Aorta (tissue), 5 donors: Measurements from ENCODE around the gene DCPS. TPM values are rescaled to one million over a fixed set of nuclear protein-coding genes. Genes with fewer than 3 reads are reported as not detected.
A peak's percentile ranks its signal among the peaks of the same experiment; 100 is the strongest.

Experiments
- ATAC-seq: fragments of 200-7000 bp; cut with Tn5 transposase; one replicate; pipeline ENCODE4 v1.9.1; 2022; ENCODE audit warnings: moderate library complexity; ENCODE audit not compliant: low FRiP score
- DNase-seq, 2 donors: peaks; one replicate each; pipeline ENCODE4 v3.0.0-alpha.2; 2020
- H3K27ac ChIP-seq, 2 donors: one replicate each; pipeline ENCODE4 v1.5.1; 2013; ENCODE audit warnings: low read length in 2 of 2, mild to moderate bottlenecking in 2 of 2, moderate library complexity in 2 of 2, control low read depth in 1 of 2, inconsistent platforms in 1 of 2, low read depth in 1 of 2
- H3K27me3 ChIP-seq, 2 donors: one replicate each; pipeline ENCODE4 v1.6.1; 2013; ENCODE audit warnings: control low read depth in 1 of 2, low read length in 1 of 2, mild to moderate bottlenecking in 1 of 2, moderate library complexity in 1 of 2; ENCODE audit not compliant: insufficient read depth in 2 of 2, control insufficient read depth in 1 of 2
- H3K36me3 ChIP-seq, 2 donors: one replicate each; pipeline ENCODE4 v1.6.1; 2013; ENCODE audit warnings: control low read depth in 1 of 2, low read length in 1 of 2, mild to moderate bottlenecking in 1 of 2; ENCODE audit not compliant: insufficient read depth in 2 of 2, control insufficient read depth in 1 of 2
- H3K4me1 ChIP-seq, 2 donors: one replicate each; pipeline ENCODE4 v1.6.1; 2013; ENCODE audit warnings: low read length in 2 of 2, control low read depth in 1 of 2, mild to moderate bottlenecking in 1 of 2, moderate library complexity in 1 of 2; ENCODE audit not compliant: insufficient read depth in 2 of 2, control insufficient read depth in 1 of 2
- H3K4me3 ChIP-seq, 2 donors: one replicate each; pipeline ENCODE4 v1.5.1; 2013; ENCODE audit warnings: low read length in 2 of 2, control low read depth in 1 of 2, mild to moderate bottlenecking in 1 of 2
- H3K9me3 ChIP-seq: one replicate; pipeline ENCODE4 v1.6.1; 2013; ENCODE audit warnings: mild to moderate bottlenecking, low read length; ENCODE audit not compliant: control insufficient read depth
- WGBS, 2 donors: extraction: QIAGEN DNeasy Blood & Tissue Kit; methylation state at CpG; one replicate each; pipeline ENCODE4 v1.1.7; 2013; 5-methylcytosine and 5-hydroxymethylcytosine counted together
- intact Hi-C, 2 donors: fragments of 100-400 bp; cut with DNase I; formaldehyde crosslinking; loops; one replicate each; pipeline versions ENCODE4 v1.14.2 to v1.15.0; 2022
- polyA plus RNA-seq, 2 donors: library from polyadenylated mRNA; stranded (reverse); fragments of 200-250 nt; gene quantifications; one replicate each; pipeline ENCODE4 v1.2.3, GENCODE V29; 2013
- total RNA-seq, 2 donors: library from RNA; stranded (reverse); fragmentation: NEBNext Ultra II Directional; extraction: Animal tissue kit (Norgen Biotek cat#: 25700); gene quantifications; one replicate each; pipeline ENCODE4 v1.2.1, GENCODE V29; 2021
- donor health status: healthy with polysubstance abuse.
- donor health status: Bipolar disorder and iron deficiency.
- donor health status: DM: no; HTN: no; CAD: no.
- donor health status: DM: no; HTN: no; CAD: no.
- donor health status: DM: yes; HTN: yes; CAD: no.

Gene DCPS
- total and polyA plus RNA-seq, 4 donors, result 7.9 to 9.9 (median 9.3) TPM

DNA sequence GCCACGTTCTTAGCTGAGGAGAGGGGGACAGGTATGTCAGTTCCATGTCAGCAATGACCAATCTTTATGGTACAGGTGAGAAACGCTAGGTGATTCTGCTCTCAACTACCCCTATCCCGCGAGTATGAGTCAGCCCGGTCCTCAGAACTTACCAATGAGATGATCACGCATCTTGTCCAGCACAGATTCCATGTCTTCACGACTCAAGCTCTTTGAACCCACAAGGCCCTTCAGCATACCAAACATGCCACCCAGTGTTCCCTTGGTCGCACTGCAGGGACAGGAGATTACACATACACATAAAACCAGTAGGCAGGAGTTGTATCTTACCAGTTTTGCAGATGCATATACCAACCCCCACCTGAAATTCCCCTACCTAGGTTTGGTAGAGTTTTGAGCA lies 38.0 kb upstream of the DCPS start:
- Histone ChIP-seq H3K27ac (no peak overlapping the region), H3K4me3 (no peak overlapping the region), H3K9me3 (no peaks in the 10 kb centered on the region), H3K27me3 (no peaks in the 10 kb centered on the region), H3K36me3 (peaks cover 4 to 18% of the 10 kb centered on the region in 2 donors), H3K4me1 (peaks cover 0 to 5% of the 10 kb centered on the region in 2 donors)
- 84% methylated on average over 8 of the region's 8 CpGs for WGBS, 2 donors
- intact Hi-C loops, result loop anchor here in 1 of 2 donors (5.0 kb wide), 1 partner anchor 54 kb away; the partner anchor contains the start of genes FAM118B and RPUSD4
- DNase-seq, result no peak
- no peak for ATAC-seq

DNA sequence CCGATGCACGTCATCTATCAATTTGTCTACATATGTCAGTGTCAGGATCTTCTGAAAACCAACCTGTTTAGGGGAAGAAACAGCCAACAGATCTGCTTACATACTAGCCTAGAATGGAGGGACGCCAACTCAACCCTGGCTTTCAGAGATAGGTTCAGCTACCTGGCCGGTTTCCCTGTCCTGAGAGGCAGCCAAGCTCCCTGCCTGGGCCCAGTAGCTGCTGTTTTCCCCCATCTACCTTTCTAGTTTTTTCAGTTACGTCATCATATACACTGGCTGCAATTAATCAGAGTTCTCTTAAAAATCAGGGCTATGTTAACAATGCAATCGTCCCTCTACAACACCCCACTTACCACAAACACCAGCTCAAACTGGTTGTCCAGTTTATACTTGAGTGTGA lies 36.2 kb upstream of the DCPS start:
- Histone ChIP-seq H3K27me3 (no peaks in the 10 kb centered on the region), H3K36me3 (peaks cover 4 to 16% of the 10 kb centered on the region in 2 donors), H3K9me3 (no peaks in the 10 kb centered on the region), H3K27ac (peak overlapping the region in 1 of 2 donors; percentile 7), H3K4me1 (peaks cover 0 to 5% of the 10 kb centered on the region in 2 donors), H3K4me3 (peak overlapping the region; percentile 86 to 93)
- no peak for ATAC-seq
- DNase-seq, result no peak
- WGBS, 2 donors, result 54 to 58% methylated on average over 6 of the region's 6 CpGs
- intact Hi-C loops, result loop anchor here in 1 of 2 donors (2.0 to 5.0 kb wide), 2 partner anchors 15 to 55 kb away; partner anchors contain the start of genes FAM118B, RPUSD4 and TIRAP

DNA sequence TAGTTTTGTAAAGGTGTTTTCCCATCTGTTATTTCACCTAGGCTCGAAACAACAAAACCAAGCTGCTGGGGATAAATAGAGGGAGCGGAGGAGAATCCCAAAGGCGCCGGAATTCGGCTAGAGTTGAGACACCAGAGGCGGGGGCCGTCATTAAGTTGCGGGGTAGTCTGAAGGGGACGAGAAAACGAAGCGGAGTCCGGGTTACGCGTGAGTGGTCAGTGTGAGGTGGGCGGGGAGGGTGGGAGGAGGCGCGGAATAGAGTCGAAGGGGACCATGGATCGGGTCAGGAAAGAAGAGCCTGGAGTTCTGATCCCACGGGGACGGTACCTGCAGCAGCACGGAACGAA lies 35.5 kb upstream of the DCPS start:
- Histone ChIP-seq H3K27me3 (no peaks in the 10 kb centered on the region), H3K9me3 (no peaks in the 10 kb centered on the region), H3K4me1 (peaks cover 0 to 5% of the 10 kb centered on the region in 2 donors), H3K4me3 (peak overlapping the region; percentile 86 to 93), H3K36me3 (peaks cover 0 to 16% of the 10 kb centered on the region in 2 donors), H3K27ac (peak overlapping the region in 1 of 2 donors; percentile 77)
- WGBS, 2 donors, result 0% methylated on average over 23 of the region's 23 CpGs
- ATAC-seq, result peak; percentile 15
- no peak for DNase-seq
- intact Hi-C loops, result loop anchor here in 1 of 2 donors (2.0 to 5.0 kb wide), 2 partner anchors 14 to 56 kb away; partner anchors contain the start of genes FAM118B, RPUSD4 and TIRAP

DNA sequence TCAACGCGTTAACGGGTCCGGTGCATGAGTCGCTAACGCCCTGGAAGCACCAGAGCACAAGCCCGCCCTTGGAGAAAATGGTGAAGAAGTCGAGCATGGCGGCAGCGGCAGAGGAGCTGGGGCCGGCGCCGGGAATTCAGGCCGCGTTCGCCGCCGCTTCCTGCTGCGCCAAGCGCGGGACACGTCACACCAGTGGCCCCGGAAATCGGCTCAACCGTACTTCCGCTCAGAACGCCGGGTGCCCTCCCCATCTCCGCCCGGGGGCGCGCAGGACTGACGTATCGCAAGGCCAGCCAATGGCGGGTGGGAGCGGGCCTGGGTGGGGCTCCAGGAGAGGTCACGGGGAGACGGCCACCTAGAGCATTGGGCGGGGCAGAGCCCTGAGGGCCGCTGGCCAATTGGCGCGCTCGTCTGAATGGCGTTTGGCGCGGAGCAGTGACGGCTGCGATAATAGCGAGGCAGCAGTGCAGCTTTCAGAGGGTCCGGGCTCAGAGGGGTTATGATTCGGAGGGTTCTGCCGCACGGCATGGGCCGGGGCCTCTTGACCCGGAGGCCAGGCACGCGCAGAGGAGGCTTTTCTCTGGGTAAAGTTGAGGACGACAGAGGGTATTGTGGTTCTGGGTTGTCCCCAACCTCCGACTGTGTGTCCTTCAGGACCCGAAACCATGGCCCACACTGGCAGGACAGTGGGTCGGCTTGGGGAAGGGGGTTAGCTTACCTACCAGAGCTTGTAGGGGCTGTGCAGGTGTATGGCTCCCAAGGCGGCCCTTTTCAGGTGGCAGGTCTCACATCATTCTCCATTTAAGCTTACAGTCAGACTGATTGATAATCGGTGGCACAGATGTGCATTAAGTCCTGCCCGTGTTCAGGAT lies 34.9 kb upstream of the DCPS start, which contains the start of the genes FOXRED1 and SRPRA:
FOXRED1 (plus strand) TSS at position 447 of the 872 bp plus-strand sequence; CDS start at position 500, 53 bp downstream.
SRPRA (minus strand) TSS at position 188 of the 872 bp plus-strand sequence; CDS start at position 97, 91 bp downstream.
- peak within 1 kb of the TSS in 1 of 2 donors; percentile 77 for H3K27ac ChIP-seq
- peak within 1 kb of the TSS; percentile 86 to 93 for H3K4me3 ChIP-seq
- peaks cover 0 to 12% of the 10 kb centered on the region in 2 donors for H3K36me3 ChIP-seq
- H3K27me3 ChIP-seq, result no peaks in the 10 kb centered on the region
- ATAC-seq, result peak; percentile 100
- intact Hi-C loops, result loop anchor here in 1 of 2 donors (2.0 to 5.0 kb wide), 2 partner anchors 14 to 57 kb away; partner anchors contain the start of genes FAM118B, RPUSD4 and TIRAP
- no peaks in the 10 kb centered on the region for H3K9me3 ChIP-seq
- peaks cover 0 to 5% of the 10 kb centered on the region in 2 donors for H3K4me1 ChIP-seq
- peak; percentile 100 for DNase-seq
- WGBS, 2 donors, result 1% methylated on average over 62 to 64 of the region's 64 CpGs

DNA sequence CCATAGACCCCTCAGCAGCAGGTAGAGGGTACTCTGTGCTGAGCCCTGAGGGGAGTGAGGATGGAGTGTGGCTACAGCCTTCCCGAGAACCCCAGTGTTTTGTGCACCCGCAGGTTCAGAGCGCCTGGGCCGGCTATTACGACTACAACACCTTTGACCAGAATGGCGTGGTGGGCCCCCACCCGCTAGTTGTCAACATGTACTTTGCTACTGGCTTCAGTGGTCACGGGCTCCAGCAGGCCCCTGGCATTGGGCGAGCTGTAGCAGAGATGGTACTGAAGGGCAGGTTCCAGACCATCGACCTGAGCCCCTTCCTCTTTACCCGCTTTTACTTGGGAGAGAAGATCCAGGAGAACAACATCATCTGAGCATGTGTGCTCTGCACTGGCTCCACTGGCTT lies 26.5 kb upstream of the DCPS start:
- no peak for ATAC-seq
- no peak for DNase-seq
- intact Hi-C loops, result no loop called here

DNA sequence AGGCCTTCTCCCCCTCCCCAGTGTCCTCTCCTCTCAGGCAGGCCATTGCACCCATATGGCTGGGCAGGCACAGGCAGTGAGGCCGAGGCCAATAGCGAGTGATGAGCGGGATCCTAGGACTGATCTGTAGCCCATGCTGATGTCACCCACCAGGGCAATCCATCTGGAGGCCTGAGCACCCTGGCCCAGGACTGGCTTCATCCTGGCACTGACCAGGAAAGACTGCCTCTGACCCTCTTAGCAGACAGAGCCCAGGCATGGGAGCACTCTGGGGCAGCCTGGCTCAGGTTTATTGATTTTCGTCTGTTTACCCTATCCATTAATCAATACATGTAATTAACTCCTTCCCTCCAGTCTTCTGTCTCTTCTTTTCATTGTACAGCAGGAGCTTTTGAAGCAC lies 26.1 kb upstream of the DCPS start:
- no peaks in the 10 kb centered on the region for H3K9me3 ChIP-seq
- ATAC-seq, result no peak
- intact Hi-C loops, result no loop called here
- H3K27ac ChIP-seq, result no peak overlapping the region
- H3K4me1 ChIP-seq, result no peaks in the 10 kb centered on the region
- no peak for DNase-seq
- no peak overlapping the region for H3K4me3 ChIP-seq
- WGBS, 2 donors, result 89 to 94% methylated on average over 4 of the region's 4 CpGs
- H3K27me3 ChIP-seq, result no peaks in the 10 kb centered on the region
- peaks cover 0 to 2% of the 10 kb centered on the region in 2 donors for H3K36me3 ChIP-seq

More for the DNA sequence above, 26.5 kb upstream of the DCPS start:
- H3K27ac ChIP-seq, result no peak overlapping the region
- no peak overlapping the region for H3K4me3 ChIP-seq
- no peaks in the 10 kb centered on the region for H3K4me1 ChIP-seq
- 90 to 95% methylated on average over 11 of the region's 11 CpGs for WGBS, 2 donors
- peaks cover 0 to 2% of the 10 kb centered on the region in 2 donors for H3K36me3 ChIP-seq
- H3K9me3 ChIP-seq, result no peaks in the 10 kb centered on the region
- no peaks in the 10 kb centered on the region for H3K27me3 ChIP-seq

DNA sequence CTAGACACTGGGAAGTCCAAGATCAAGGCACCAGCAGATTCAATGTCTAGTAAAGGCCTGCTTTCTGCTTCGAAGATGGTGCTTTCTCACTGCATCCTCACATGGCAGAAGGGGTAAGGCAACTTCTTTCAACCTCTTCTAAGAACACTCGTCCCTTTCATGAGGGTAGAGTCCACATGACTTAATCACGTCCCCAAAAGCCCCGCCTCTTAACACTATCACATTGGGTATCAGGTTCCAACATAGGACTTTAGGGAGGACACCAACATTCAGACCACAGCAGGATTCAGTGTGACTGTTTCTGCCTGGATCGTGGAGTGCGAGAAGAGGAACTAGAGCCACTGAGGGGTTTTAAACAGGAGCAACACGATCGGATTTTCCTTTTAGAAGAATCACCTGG lies 24.7 kb upstream of the DCPS start:
- ATAC-seq (no peak), DNase-seq (no peak)
- no peak overlapping the region for H3K27ac ChIP-seq
- H3K36me3 ChIP-seq, result peaks cover 0 to 2% of the 10 kb centered on the region in 2 donors
- H3K27me3 ChIP-seq, result no peaks in the 10 kb centered on the region
- H3K9me3 ChIP-seq, result no peaks in the 10 kb centered on the region
- H3K4me3 ChIP-seq, result no peak overlapping the region
- 76 to 78% methylated on average over 8 of the region's 8 CpGs for WGBS, 2 donors
- no peaks in the 10 kb centered on the region for H3K4me1 ChIP-seq
- intact Hi-C loops, result no loop called here

DNA sequence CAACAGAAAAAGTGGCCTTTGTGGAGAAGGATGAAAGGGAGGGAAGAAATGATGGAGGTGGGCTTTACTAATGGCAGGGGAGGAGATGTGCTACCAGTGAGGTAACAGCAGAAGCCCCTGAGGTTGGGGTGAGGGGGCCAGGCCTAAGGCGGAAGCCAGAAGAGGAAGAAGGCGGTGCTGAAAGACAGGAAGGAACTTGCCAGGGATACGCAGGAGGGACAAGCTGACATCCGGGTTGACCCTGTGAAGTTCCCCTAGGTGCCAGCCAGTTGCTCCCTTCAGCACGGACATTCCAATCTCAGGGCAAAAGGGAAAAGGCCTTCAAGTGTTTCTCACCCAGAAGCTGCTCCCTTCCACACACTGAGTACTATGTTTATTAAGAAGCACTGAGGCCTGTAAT lies 23.3 kb upstream of the DCPS start:
- H3K36me3 ChIP-seq, result no peaks in the 10 kb centered on the region
- H3K4me3 ChIP-seq, result no peak overlapping the region
- 81 to 83% methylated on average over 5 of the region's 5 CpGs for WGBS, 2 donors
- H3K27me3 ChIP-seq, result no peaks in the 10 kb centered on the region
- ATAC-seq (no peak), DNase-seq (no peak)
- no peaks in the 10 kb centered on the region for H3K9me3 ChIP-seq
- intact Hi-C loops, result no loop called here
- H3K4me1 ChIP-seq, result no peaks in the 10 kb centered on the region
- H3K27ac ChIP-seq, result no peak overlapping the region
